ENCODE data around the gene PTPRJ.

The PTPRJ gene

GRCh38 chr11:48043111-48043990, 63.0 kb downstream of the PTPRJ start:
- no peak for DNase-seq

- no peak for DNase-seq
These were observed 63.7 kb downstream of the PTPRJ start for GRCh38 chr11:48043991-48044512.

- no peak for DNase-seq
These were observed 64.2 kb downstream of the PTPRJ start for GRCh38 chr11:48044577-48044976.

- DNase-seq, result no peak
These were observed 65.2 kb downstream of the PTPRJ start for GRCh38 chr11:48045536-48045935.

GRCh38 chr11:48047616-48048015, 67.3 kb downstream of the PTPRJ start:
- no peak for DNase-seq

- DNase-seq, result no peak
These were observed 68.7 kb downstream of the PTPRJ start for GRCh38 chr11:48049036-48049435.

GRCh38 chr11:48050304-48050703, 69.9 kb downstream of the PTPRJ start:
- DNase-seq, result no peak

- no peak for DNase-seq
These were observed 71.0 kb downstream of the PTPRJ start for GRCh38 chr11:48051217-48051830.

GRCh38 chr11:48052183-48053044, 72.1 kb downstream of the PTPRJ start:
- DNase-seq, result no peak

GRCh38 chr11:48054994-48055291, 74.6 kb downstream of the PTPRJ start:
- DNase-seq, result no peak

GRCh38 chr11:48055292-48056132, 75.2 kb downstream of the PTPRJ start:
- peak; percentile 64 for DNase-seq

- DNase-seq, result no peak
These were observed 76.2 kb downstream of the PTPRJ start for GRCh38 chr11:48056325-48057183.

- DNase-seq, result no peak
These were observed 77.7 kb downstream of the PTPRJ start for GRCh38 chr11:48058064-48058463.

- no peak for DNase-seq
These were observed 78.4 kb downstream of the PTPRJ start for GRCh38 chr11:48058788-48059187.

GRCh38 chr11:48062649-48063048, 82.3 kb downstream of the PTPRJ start:
- DNase-seq, result no peak

- DNase-seq, result no peak
These were observed 83.1 kb downstream of the PTPRJ start for GRCh38 chr11:48063424-48063978.

GRCh38 chr11:48064306-48064705, 83.9 kb downstream of the PTPRJ start:
- DNase-seq, result no peak

- no peak for DNase-seq
These were observed 86.8 kb downstream of the PTPRJ start for GRCh38 chr11:48066881-48067800.

GRCh38 chr11:48073031-48073861, 92.9 kb downstream of the PTPRJ start:
- no peak for DNase-seq
